ENCODE measurements around the gene PTPRN2.
"Not testable (repeated sequence)": the region's sequence is repeated elsewhere in the genome, so short reads cannot be mapped to it uniquely, and the experiment has no call there.

The PTPRN2 gene

DNA sequence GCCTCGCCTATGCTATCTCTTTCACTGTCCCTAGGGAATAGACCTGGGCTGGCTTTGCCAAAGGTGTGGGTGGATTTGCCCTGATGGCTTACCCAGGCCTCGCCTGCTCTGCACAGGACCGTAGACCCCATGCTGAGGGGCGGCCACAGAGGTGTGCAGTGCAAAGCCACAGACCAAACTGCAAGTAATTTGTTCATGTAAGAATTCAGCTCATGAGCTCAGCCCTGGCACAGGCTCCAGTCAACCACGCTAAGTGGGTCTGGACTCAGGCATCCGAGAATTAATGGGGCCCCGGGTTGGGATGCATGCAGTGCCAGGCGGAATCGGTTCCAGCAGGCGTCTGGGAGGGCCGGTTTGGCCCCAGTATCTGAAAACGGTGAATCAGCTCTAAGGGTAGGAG is 805.6 kb downstream of the PTPRN2 start:
- TF ChIP-seq, protein P1, sequence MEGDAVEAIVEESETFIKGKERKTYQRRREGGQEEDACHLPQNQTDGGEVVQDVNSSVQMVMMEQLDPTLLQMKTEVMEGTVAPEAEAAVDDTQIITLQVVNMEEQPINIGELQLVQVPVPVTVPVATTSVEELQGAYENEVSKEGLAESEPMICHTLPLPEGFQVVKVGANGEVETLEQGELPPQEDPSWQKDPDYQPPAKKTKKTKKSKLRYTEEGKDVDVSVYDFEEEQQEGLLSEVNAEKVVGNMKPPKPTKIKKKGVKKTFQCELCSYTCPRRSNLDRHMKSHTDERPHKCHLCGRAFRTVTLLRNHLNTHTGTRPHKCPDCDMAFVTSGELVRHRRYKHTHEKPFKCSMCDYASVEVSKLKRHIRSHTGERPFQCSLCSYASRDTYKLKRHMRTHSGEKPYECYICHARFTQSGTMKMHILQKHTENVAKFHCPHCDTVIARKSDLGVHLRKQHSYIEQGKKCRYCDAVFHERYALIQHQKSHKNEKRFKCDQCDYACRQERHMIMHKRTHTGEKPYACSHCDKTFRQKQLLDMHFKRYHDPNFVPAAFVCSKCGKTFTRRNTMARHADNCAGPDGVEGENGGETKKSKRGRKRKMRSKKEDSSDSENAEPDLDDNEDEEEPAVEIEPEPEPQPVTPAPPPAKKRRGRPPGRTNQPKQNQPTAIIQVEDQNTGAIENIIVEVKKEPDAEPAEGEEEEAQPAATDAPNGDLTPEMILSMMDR (IDR thresholded peaks at IDR 0.05; ENCODE audit: low read depth, low read length) = no peak
- no peak for DNase-seq (ENCODE audit: extremely low read depth, low read depth)

DNA sequence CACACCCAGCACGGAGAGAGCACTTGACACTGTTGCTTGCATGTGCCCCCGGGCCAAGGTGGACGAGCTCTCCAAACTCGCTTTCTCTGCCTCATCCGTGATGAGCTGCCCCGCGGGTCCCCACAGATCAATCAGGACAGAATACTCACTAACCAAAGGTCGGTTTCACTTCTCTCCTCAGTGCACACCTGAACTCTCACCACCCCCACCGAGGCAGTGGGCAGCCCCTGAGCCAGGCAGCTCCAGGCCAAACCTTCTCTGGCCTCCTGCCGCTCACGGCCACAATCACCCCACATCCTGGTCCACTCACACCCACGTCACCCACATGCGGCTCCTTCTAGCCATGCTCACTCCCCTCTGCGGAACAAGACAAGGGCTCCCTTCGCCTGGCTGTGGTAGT is 806.9 kb downstream of the PTPRN2 start:
- TF ChIP-seq, protein P1 (IDR thresholded peaks at IDR 0.05; ENCODE audit: low read depth, low read length) = no peak
- no peak for DNase-seq (ENCODE audit: extremely low read depth, low read depth)

- TF ChIP-seq, protein P1 (IDR thresholded peaks at IDR 0.05; ENCODE audit: low read depth, low read length) = no peak
- DNase-seq (ENCODE audit: extremely low read depth, low read depth) = no peak
Measured at GRCh38 chr7:157780312-157780711, 807.3 kb downstream of the PTPRN2 start.

DNA sequence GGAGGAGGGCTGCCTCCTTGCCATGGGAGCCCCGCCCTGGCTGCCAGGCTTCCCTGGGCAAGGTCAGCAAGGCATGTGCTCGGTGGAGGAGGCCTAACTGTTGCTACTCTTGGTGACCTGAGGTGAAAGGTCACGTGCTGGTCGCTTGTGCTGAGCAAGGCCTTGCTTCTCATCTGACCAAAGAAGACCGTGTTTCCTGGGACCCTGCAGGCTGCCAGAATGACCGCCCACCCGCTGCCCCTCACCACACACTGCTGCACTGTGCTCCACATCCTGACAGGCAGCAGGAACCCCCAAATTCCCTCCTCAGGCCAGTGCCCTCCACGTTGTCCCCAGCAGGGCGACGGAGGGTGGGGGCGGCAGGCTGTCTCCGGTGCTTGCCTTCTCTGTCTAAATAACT is 808.4 kb downstream of the PTPRN2 start:
- no peak for DNase-seq (ENCODE audit: extremely low read depth, low read depth)
- TF ChIP-seq, protein P1 (IDR thresholded peaks at IDR 0.05; ENCODE audit: low read depth, low read length) = no peak

GRCh38 chr7:157777194-157777762 is 810.3 kb downstream of the PTPRN2 start:
- not testable (repeated sequence) for DNase-seq (ENCODE audit: extremely low read depth, low read depth)

- DNase-seq (ENCODE audit: extremely low read depth, low read depth) = no peak
- TF ChIP-seq, protein P1 (IDR thresholded peaks at IDR 0.05; ENCODE audit: low read depth, low read length) = no peak
Measured at GRCh38 chr7:157775560-157776332, 811.9 kb downstream of the PTPRN2 start.

- no peak for DNase-seq (ENCODE audit: extremely low read depth, low read depth)
- TF ChIP-seq, protein P1 (IDR thresholded peaks at IDR 0.05; ENCODE audit: low read depth, low read length) = no peak
Measured at GRCh38 chr7:157775021-157775559, 812.5 kb downstream of the PTPRN2 start.

Data from AG09319 (cell line).